ENCODE data around the gene CX3CL1. TPM values are rescaled to one million over a fixed set of nuclear protein-coding genes. Genes with fewer than 3 reads are reported as not detected.

The CX3CL1 gene
- total RNA-seq, 1 experiment from 2014 or later, result not detected

DNA sequence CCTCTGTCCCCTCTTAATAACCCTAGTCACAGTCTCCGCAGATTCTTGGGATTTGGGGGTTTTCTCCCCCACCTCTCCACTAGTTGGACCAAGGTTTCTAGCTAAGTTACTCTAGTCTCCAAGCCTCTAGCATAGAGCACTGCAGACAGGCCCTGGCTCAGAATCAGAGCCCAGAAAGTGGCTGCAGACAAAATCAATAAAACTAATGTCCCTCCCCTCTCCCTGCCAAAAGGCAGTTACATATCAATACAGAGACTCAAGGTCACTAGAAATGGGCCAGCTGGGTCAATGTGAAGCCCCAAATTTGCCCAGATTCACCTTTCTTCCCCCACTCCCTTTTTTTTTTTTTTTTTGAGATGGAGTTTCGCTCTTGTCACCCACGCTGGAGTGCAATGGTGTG is 8.1 kb upstream of the CX3CL1 start:
- intact Hi-C loops (cut with micrococcal nuclease; ENCODE audit: unreplicated experiment), result no loop called here
- no peak overlapping the region for H3K27ac ChIP-seq
- DNase-seq, result no peak
- H3K4me1 ChIP-seq (replicated peaks; ENCODE audit: insufficient read depth), result peaks cover 24% of the 10 kb centered on the region
- TF ChIP-seq, protein P1, sequence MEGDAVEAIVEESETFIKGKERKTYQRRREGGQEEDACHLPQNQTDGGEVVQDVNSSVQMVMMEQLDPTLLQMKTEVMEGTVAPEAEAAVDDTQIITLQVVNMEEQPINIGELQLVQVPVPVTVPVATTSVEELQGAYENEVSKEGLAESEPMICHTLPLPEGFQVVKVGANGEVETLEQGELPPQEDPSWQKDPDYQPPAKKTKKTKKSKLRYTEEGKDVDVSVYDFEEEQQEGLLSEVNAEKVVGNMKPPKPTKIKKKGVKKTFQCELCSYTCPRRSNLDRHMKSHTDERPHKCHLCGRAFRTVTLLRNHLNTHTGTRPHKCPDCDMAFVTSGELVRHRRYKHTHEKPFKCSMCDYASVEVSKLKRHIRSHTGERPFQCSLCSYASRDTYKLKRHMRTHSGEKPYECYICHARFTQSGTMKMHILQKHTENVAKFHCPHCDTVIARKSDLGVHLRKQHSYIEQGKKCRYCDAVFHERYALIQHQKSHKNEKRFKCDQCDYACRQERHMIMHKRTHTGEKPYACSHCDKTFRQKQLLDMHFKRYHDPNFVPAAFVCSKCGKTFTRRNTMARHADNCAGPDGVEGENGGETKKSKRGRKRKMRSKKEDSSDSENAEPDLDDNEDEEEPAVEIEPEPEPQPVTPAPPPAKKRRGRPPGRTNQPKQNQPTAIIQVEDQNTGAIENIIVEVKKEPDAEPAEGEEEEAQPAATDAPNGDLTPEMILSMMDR (conservative IDR thresholded peaks at IDR 0.05), result no peak
- TF ChIP-seq EZH2 (IDR thresholded peaks at IDR 0.05; ENCODE audit: low read depth), result no peak
- H3K4me2 ChIP-seq, result no peak overlapping the region
- H3K36me3 ChIP-seq (ENCODE audit: low read depth), result no peaks in the 10 kb centered on the region
- POLR2A ChIA-PET (ENCODE audit: unreplicated experiment), result no interaction called here
- H3K9me3 ChIP-seq (ENCODE audit: insufficient read depth, low read depth), result no peaks in the 10 kb centered on the region
- H3K79me2 ChIP-seq (ENCODE audit: low read depth), result no peaks in the 10 kb centered on the region
- no peaks in the 10 kb centered on the region for H3K27me3 ChIP-seq (ENCODE audit: insufficient read depth, low read depth)
- CTCF ChIA-PET, result no interaction called here
- no TSS peak for BruUV-seq (replicated peaks)
- no peaks in the 10 kb centered on the region for H3K9me2 ChIP-seq (ENCODE audit: insufficient read depth)
- no peak overlapping the region for H3K4me3 ChIP-seq
- H4K20me1 ChIP-seq (ENCODE audit: insufficient read depth), result no peaks in the 10 kb centered on the region
- H2AFZ ChIP-seq, result no peak overlapping the region
- peaks cover 23% of the 10 kb centered on the region; the same call in 1 of the 2 replicates for H3F3A ChIP-seq (ENCODE audit: insufficient read depth, low read depth)

DNA sequence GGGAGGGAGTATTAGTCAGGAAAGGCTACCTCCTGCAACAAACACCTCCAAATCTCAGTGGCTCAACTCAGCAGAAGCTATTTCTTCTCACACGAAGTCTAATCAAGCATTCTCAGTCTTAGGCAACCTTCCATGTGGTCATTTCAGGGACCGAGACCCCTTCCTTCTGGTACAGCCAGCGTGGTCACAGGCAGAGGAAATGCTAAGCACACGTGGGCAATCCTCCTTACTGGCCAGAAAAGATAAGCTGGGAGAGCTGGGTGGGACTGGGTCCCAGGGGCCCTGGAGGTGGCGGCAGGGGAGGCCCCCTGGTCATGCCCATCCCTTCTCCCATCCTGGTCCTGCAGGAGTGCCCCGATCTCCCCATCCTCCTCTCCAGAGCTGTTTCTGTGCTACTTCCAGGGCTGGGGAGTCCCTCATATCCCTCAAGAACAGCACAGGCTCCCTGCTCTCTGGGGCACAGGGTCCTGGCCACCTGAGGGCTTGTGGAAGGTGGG is 5.7 kb upstream of the CX3CL1 start:
- Histone ChIP-seq H3K9me3 (ENCODE audit: insufficient read depth, low read depth) (no peaks in the 10 kb centered on the region), H3K4me2 (no peak overlapping the region), H4K20me1 (ENCODE audit: insufficient read depth) (no peaks in the 10 kb centered on the region), H3K79me2 (ENCODE audit: low read depth) (no peaks in the 10 kb centered on the region), H3K4me1 (replicated peaks; ENCODE audit: insufficient read depth) (peaks cover 19% of the 10 kb centered on the region), H3K27ac (no peak overlapping the region; the same call in 1 of the 2 replicates), H2AFZ (no peak overlapping the region), H3K4me3 (no peak overlapping the region), H3F3A (ENCODE audit: insufficient read depth, low read depth) (peaks cover 21% of the 10 kb centered on the region; the same call in 1 of the 2 replicates), H3K36me3 (ENCODE audit: low read depth) (no peaks in the 10 kb centered on the region), H3K9me2 (ENCODE audit: insufficient read depth) (no peaks in the 10 kb centered on the region), H3K27me3 (ENCODE audit: insufficient read depth, low read depth) (no peaks in the 10 kb centered on the region)
- intact Hi-C loops (cut with micrococcal nuclease; ENCODE audit: unreplicated experiment), result no loop called here
- TF ChIP-seq, protein P1 (conservative IDR thresholded peaks at IDR 0.05), result no peak
- TF ChIP-seq EZH2 (IDR thresholded peaks at IDR 0.05; ENCODE audit: low read depth), result no peak
- BruUV-seq (replicated peaks), result no TSS peak
- CTCF ChIA-PET, result no interaction called here
- POLR2A ChIA-PET (ENCODE audit: unreplicated experiment), result interaction anchor here (0.8 kb wide), 1 partner anchor 121 kb away, joined by 4 read pairs; no protein-coding TSS in a partner anchor
- DNase-seq, result no peak

DNA sequence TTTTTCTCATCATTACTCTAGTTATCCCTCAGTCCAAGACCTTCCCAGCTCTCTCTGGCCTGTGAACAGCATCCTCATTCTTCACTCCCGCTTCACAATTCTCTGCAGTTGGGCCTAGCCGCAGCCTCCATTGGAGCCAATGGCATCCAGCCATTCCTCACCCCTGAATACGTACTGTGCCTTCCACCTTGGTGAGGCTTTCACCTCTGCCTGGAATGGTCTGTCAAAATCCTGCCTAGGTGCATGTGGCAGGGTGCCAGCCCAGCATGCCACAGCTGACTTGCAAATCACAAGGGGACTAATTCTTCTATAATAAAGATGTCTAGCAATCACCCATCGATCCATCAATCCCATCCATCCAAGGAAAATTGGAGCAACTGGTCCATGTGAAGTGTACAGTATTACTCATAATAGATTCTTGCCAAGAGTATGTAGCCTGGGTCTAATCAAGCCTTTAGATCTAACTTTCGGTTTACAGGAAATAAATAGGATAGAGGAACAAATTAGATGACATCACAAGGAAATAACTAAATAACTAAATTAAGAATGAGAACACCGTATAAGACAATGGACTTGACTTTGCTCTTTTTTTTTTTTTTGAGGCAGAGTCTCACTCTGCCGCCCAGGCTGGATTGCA is 5.1 kb upstream of the CX3CL1 start:
- DNase-seq, result peak; percentile 43 to 94
- peak overlapping the region; percentile 48 for H3K4me2 ChIP-seq
- H3F3A ChIP-seq (ENCODE audit: insufficient read depth, low read depth), result peaks cover 15% of the 10 kb centered on the region; the same call in 1 of the 2 replicates
- no peak overlapping the region for H3K4me3 ChIP-seq
- POLR2A ChIA-PET (ENCODE audit: unreplicated experiment), result interaction anchor here (0.5 to 0.8 kb wide), 2 partner anchors 122 to 1011 kb away, joined by 4 to 5 read pairs; no protein-coding TSS in a partner anchor
- peak overlapping the region; percentile 50; the same call in 1 of the 2 replicates for H3K27ac ChIP-seq
- TF ChIP-seq, protein P1 (conservative IDR thresholded peaks at IDR 0.05), result no peak
- no peaks in the 10 kb centered on the region for H3K79me2 ChIP-seq (ENCODE audit: low read depth)
- no peak overlapping the region for H2AFZ ChIP-seq
- no peaks in the 10 kb centered on the region for H3K9me3 ChIP-seq (ENCODE audit: insufficient read depth, low read depth)
- H3K4me1 ChIP-seq (replicated peaks; ENCODE audit: insufficient read depth), result peaks cover 16% of the 10 kb centered on the region
- intact Hi-C loops (cut with micrococcal nuclease; ENCODE audit: unreplicated experiment), result no loop called here
- no peaks in the 10 kb centered on the region for H3K9me2 ChIP-seq (ENCODE audit: insufficient read depth)
- no TSS peak for BruUV-seq (replicated peaks)
- CTCF ChIA-PET, result no interaction called here
- H4K20me1 ChIP-seq (ENCODE audit: insufficient read depth), result no peaks in the 10 kb centered on the region
- no peaks in the 10 kb centered on the region for H3K36me3 ChIP-seq (ENCODE audit: low read depth)
- H3K27me3 ChIP-seq (ENCODE audit: insufficient read depth, low read depth), result no peaks in the 10 kb centered on the region

Measured in PC-9 (cell line).